H1 (cell line): ENCODE results near the gene PLA2G4D. TPM values are rescaled to one million over a fixed set of nuclear protein-coding genes. Genes with fewer than 3 reads are reported as not detected.

Experiments used
- CTBP2 ChIP-seq: IDR thresholded peaks from 2 replicates; pipeline ENCODE4 v1.7.0; 2011; ENCODE audit warnings: borderline replicate concordance, mild to moderate bottlenecking, moderate library complexity, mixed read lengths, low read length; ENCODE audit not compliant: insufficient read depth, insufficient read length
- NRF1 ChIP-seq: IDR thresholded peaks from 2 replicates; pipeline ENCODE4 v1.6.1; 2011; ENCODE audit warnings: mild to moderate bottlenecking, low read depth, low read length, improper control_type of control experiment
- SIX5 ChIP-seq: IDR thresholded peaks from 2 replicates; pipeline ENCODE4 v1.6.1; 2011; ENCODE audit warnings: mild to moderate bottlenecking, low read depth, low read length
- polyA plus RNA-seq, 7 experiments: library from polyadenylated mRNA; depleted of rRNA in 3 of 7; stranded (reverse) in 5 of 7; unstranded in 2 of 7; fragments of >200 nt in 5 of 7; fragments of 200-250 nt in 2 of 7; gene quantifications; 1 replicate in 5 of 7; 2 replicates in 1 of 7; 4 replicates in 1 of 7; pipeline versions ENCODE4 v1.2.1 to v1.2.3, GENCODE V29; 2011 to 2013; ENCODE audit warnings: missing spikeins in 2 of 7, mixed read lengths in 2 of 7
- total RNA-seq: library from RNA; stranded (reverse); fragmentation: NEBNext Ultra II Directional; extraction: Animal tissue kit (Norgen Biotek cat#: 25700); gene quantifications from 2 replicates; pipeline ENCODE4 v1.2.1, GENCODE V29; 2021
- TF ChIP-seq, protein P1 (sequence below): fragments of 300-600 bp; sonication (generic); IDR thresholded peaks from 2 replicates; pipeline ENCODE4 v1.7.1; 2012; ENCODE audit warnings: low read length, moderate library complexity, mild to moderate bottlenecking, inconsistent platforms; ENCODE audit not compliant: insufficient replicate concordance

PLA2G4D gene
- total and polyA plus RNA-seq, 2 of the 8 experiments (the other 6 are each of a cell fraction or from before 2014, with no cell fraction given), result 0.07 to 0.18 TPM

DNA sequence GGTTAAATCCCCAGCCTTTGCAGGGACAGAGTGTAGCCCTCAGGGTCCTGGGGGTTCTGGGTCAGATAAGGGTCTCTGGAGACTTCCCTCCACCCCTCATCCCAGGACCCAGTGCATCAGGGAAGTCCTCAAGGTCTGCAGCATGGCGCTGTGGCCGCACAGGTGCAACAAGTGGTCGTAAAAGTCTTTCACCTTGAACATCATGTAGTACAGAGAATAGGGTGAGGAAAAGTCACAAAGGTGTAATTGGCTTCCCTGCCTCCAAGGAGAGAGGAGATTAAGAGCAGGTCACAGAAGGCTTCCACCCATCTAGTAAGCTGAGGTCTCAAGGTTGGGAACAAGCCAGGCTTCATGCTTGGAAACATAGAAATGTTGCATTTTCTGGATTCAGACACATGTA is 29.2 kb upstream of the PLA2G4D start (continued):
- TF ChIP-seq, protein P1, sequence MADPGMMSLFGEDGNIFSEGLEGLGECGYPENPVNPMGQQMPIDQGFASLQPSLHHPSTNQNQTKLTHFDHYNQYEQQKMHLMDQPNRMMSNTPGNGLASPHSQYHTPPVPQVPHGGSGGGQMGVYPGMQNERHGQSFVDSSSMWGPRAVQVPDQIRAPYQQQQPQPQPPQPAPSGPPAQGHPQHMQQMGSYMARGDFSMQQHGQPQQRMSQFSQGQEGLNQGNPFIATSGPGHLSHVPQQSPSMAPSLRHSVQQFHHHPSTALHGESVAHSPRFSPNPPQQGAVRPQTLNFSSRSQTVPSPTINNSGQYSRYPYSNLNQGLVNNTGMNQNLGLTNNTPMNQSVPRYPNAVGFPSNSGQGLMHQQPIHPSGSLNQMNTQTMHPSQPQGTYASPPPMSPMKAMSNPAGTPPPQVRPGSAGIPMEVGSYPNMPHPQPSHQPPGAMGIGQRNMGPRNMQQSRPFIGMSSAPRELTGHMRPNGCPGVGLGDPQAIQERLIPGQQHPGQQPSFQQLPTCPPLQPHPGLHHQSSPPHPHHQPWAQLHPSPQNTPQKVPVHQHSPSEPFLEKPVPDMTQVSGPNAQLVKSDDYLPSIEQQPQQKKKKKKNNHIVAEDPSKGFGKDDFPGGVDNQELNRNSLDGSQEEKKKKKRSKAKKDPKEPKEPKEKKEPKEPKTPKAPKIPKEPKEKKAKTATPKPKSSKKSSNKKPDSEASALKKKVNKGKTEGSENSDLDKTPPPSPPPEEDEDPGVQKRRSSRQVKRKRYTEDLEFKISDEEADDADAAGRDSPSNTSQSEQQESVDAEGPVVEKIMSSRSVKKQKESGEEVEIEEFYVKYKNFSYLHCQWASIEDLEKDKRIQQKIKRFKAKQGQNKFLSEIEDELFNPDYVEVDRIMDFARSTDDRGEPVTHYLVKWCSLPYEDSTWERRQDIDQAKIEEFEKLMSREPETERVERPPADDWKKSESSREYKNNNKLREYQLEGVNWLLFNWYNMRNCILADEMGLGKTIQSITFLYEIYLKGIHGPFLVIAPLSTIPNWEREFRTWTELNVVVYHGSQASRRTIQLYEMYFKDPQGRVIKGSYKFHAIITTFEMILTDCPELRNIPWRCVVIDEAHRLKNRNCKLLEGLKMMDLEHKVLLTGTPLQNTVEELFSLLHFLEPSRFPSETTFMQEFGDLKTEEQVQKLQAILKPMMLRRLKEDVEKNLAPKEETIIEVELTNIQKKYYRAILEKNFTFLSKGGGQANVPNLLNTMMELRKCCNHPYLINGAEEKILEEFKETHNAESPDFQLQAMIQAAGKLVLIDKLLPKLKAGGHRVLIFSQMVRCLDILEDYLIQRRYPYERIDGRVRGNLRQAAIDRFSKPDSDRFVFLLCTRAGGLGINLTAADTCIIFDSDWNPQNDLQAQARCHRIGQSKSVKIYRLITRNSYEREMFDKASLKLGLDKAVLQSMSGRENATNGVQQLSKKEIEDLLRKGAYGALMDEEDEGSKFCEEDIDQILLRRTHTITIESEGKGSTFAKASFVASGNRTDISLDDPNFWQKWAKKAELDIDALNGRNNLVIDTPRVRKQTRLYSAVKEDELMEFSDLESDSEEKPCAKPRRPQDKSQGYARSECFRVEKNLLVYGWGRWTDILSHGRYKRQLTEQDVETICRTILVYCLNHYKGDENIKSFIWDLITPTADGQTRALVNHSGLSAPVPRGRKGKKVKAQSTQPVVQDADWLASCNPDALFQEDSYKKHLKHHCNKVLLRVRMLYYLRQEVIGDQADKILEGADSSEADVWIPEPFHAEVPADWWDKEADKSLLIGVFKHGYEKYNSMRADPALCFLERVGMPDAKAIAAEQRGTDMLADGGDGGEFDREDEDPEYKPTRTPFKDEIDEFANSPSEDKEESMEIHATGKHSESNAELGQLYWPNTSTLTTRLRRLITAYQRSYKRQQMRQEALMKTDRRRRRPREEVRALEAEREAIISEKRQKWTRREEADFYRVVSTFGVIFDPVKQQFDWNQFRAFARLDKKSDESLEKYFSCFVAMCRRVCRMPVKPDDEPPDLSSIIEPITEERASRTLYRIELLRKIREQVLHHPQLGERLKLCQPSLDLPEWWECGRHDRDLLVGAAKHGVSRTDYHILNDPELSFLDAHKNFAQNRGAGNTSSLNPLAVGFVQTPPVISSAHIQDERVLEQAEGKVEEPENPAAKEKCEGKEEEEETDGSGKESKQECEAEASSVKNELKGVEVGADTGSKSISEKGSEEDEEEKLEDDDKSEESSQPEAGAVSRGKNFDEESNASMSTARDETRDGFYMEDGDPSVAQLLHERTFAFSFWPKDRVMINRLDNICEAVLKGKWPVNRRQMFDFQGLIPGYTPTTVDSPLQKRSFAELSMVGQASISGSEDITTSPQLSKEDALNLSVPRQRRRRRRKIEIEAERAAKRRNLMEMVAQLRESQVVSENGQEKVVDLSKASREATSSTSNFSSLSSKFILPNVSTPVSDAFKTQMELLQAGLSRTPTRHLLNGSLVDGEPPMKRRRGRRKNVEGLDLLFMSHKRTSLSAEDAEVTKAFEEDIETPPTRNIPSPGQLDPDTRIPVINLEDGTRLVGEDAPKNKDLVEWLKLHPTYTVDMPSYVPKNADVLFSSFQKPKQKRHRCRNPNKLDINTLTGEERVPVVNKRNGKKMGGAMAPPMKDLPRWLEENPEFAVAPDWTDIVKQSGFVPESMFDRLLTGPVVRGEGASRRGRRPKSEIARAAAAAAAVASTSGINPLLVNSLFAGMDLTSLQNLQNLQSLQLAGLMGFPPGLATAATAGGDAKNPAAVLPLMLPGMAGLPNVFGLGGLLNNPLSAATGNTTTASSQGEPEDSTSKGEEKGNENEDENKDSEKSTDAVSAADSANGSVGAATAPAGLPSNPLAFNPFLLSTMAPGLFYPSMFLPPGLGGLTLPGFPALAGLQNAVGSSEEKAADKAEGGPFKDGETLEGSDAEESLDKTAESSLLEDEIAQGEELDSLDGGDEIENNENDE, result no peak
- TF ChIP-seq CTBP2 (no peak), SIX5 (no peak), NRF1 (no peak)
